A172 (cell line): Measurements from ENCODE around the gene PRKD2. TPM values are rescaled to one million over a fixed set of nuclear protein-coding genes. Genes with fewer than 3 reads are reported as not detected.

Source experiments
- DNase-seq: peaks from one replicate; pipeline ENCODE4 v3.0.0-alpha.2; 2015; ENCODE audit warnings: low spot score
- total RNA-seq: library from RNA; depleted of rRNA; stranded (reverse); fragments of >200 nt; shearing (Covaris generic); gene quantifications from 2 replicates; pipeline ENCODE4 v1.2.3, GENCODE V29; 2014

The PRKD2 gene
- total RNA-seq, 1 experiment from 2014 or later, result 18.8 TPM

DNA sequence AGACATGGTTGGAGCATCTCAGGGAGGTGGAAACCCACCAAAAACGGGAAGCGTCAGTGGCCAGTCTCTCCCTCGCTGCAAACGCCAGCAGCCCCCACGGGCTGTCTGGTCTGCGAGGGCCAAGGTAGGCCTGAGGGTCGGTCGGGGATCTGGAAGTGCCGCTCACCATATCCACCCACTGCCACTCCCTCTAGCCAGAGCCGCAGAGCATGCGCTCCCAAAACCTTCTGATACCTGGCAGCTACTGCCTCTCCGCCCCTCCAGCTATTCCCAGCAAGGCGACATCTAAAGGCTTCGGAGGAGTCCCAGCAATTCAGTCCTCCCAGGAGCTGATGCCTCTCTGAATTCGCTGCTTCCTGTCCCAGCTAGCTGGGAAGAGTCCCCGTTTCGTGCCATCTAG is 24.5 kb upstream of the PRKD2 start:
- no peak for DNase-seq

GRCh38 chr19:46739290-46739771 is 22.4 kb upstream of the PRKD2 start:
- DNase-seq, result no peak

GRCh38 chr19:46737761-46738171 is 20.9 kb upstream of the PRKD2 start:
- no peak for DNase-seq

DNA sequence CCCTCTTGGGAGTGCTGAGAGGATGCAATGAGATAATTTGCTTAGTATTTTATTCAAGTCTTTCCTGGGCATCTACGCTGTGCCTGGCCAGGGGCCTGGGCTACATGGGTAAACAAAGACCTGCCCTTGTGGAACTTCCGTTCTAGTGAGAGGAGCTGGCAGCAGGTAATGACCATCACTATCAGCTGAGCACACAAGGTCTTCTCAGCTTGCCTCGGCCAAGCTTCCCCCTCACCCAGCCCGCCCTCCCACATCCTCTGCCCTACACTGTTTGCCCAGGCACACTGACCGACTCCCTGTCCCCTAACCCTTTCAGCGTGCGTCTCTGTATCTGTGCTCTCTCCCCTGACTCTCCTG is 20.4 kb upstream of the PRKD2 start:
- no peak for DNase-seq

- DNase-seq, result no peak
Observed at GRCh38 chr19:46736531-46737297, 19.8 kb upstream of the PRKD2 start.

- no peak for DNase-seq
Observed at GRCh38 chr19:46733690-46734292, 16.9 kb upstream of the PRKD2 start.

GRCh38 chr19:46732966-46733689 is 16.2 kb upstream of the PRKD2 start:
- peak; percentile 49 for DNase-seq

- no peak for DNase-seq
Observed at GRCh38 chr19:46732172-46732938, 15.4 kb upstream of the PRKD2 start.

DNA sequence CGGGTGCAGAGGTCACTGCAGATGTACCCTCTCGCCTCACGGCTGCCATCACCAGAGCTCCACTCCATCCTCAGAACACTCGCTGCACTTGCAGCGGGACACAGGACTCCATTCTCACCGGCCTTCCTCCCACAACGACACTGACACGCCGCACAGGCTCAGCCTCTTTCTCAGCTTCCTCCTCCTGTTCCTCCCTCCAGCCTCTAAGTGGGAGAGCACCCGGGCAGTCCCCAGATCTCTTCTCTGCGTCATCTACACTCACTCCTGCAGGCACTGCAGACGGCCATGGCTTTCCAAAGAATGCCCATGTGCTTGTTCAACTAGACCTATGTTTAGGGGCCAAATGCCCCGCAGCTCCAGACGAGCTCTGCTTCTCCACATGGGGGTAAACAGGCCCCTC is 14.7 kb upstream of the PRKD2 start:
- DNase-seq, result no peak

- DNase-seq, result peak; percentile 90
Observed at GRCh38 chr19:46731007-46731501, 14.1 kb upstream of the PRKD2 start.

GRCh38 chr19:46730595-46730994 is 13.7 kb upstream of the PRKD2 start:
- DNase-seq, result no peak

GRCh38 chr19:46730187-46730586 is 13.3 kb upstream of the PRKD2 start:
- DNase-seq, result no peak

DNA sequence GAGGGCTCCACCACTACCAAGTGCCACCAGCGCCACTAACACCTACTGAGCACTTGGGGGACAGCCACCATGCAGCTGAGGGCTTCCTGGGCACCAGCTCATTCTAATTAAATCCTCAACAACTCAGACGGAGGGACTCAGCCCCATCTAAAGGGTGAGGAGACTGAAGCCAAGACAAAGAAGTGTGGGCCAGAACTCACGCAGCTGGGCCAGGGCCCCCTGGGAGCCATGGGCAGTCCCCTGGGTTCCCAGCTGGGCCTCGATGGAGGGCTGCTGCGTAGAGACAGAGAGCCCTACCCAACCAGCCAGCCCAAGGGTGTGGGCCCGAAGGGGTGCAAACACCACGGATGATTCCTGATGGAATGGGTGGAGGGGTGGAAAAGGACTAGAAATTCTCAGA is 12.8 kb upstream of the PRKD2 start:
- DNase-seq, result no peak

DNA sequence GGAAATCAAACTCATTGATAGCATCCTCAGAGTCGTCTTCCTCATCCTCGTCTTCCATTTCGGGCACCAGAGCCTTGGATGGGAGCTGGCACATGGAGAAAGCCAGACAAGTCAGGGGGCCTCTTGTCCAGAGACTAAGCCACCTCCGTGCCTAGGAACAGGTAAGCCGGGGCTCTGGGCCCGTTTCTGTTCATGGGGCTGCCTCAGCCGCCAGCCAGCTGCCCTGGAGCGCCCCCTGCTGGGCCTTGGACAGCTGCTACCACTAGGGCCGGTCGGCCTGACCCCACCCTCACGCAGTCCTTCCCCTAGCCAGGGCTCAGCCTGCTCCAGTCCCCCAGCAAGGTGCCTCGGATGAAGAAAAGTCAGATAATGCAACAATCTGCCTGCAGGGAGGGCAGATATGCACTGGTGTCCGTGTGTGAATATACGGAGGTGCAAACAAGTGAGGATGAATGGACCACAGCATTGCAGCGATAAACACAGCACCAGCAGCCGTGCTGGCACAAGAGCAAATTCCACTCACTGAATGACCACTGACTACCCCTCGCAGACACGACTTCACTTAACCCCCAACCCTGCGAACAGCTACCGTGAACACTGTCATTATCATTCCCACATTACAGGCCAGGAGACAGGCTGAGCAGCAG is 11.9 kb upstream of the PRKD2 start:
- no peak for DNase-seq

DNA sequence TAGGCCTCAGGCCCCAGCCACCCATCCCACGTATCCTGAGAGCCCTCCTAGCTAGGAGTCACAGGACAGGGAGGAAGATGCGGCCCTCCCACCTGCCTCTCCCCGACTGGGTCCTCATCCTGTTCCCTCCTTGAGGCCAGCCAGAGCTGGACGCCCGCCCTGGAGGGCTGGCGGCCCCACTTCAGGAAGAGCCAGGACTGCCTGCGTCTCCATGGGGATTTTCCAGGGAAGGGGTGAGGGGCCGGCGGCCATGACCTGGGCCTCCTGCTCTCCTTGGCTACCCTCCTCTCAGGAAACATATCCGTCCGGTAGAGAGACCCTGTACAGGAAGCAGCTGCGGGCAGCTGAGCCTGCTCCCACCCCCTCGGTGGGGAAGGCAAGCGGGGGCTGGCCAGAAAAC is 11.3 kb upstream of the PRKD2 start:
- DNase-seq, result no peak

- no peak for DNase-seq
Observed at GRCh38 chr19:46727757-46728156, 10.8 kb upstream of the PRKD2 start.

GRCh38 chr19:46726971-46727501 is 10.1 kb upstream of the PRKD2 start:
- no peak for DNase-seq

DNA sequence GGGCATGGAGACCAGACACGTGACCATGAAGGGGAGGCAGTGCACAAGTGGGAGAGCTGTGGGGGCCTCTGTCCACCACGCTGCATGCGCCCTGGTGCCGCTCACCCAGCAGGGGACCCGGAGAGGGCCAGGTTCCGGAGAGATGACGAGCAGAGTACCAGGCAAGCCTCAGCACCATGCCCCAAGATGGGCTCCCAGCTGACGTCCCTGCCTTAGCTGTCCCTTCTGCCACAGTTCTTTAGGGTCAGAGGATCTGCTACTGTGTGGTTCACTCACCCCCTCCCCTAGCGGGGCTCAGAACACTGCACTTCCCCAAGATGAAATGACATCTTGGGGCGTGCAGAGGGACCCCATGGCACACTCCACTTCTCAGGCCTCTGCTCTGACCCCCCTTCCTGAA is 9.6 kb upstream of the PRKD2 start:
- no peak for DNase-seq

GRCh38 chr19:46725859-46726393 is 9.0 kb upstream of the PRKD2 start:
- DNase-seq, result no peak

DNA sequence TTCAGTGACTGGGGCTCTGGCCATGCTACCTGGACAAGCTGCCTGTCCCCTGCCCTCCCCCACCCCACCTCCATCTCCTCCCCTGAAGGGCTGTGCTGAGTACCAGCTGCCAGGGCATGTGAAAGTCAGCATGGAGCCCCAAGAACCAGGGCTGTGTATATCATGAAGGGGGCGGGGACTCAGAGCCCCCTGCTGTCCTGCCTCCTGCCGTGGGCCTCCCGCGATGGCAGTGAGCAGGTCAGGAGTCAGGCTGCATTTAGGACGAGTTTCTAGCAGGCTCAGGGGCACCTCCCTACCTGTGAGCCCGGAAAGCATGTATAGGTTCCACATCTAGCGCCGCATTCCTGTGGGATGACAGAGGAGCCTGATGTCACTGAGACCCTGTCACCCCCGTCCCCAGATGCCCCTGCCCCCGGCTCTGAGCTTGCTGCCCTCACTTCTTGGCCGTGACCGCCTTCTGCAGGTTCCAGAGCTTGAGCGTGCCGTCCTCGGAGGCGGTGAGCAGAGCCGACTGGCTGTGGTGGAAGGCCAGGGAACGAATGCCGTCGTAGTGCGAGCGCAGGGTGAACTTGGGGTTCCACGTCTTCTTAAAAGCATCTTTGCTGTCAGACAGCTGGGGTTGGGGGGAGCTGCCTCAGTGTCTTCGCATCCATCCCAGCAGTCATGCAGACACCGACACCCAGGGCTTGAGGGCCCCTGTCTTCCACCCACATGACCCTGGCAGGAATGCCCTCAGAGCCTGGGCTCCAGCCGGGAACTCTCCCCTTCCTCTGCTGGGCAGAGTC is 8.3 kb upstream of the PRKD2 start:
- DNase-seq, result no peak
